Immature natural killer cell (primary cell): ENCODE results near the gene FKRP. TPM values are rescaled to one million over a fixed set of nuclear protein-coding genes. Genes with fewer than 3 reads are reported as not detected.
"Not testable (repeated sequence)": the region's sequence is repeated elsewhere in the genome, so short reads cannot be mapped to it uniquely, and the experiment has no call there.

Source experiments
- DNase-seq, 3 donors: peaks; one replicate each; pipeline ENCODE4 v3.0.0; 2022; ENCODE audit warnings: mixed read lengths in 1 of 3
- H3K27ac Mint-ChIP-seq, 6 donors: one replicate each; pipeline ENCODE4 v1.8.0; 2020; ENCODE audit warnings: mixed read lengths in 6 of 6, mild to moderate bottlenecking in 5 of 6, inconsistent platforms in 4 of 6, moderate library complexity in 3 of 6
- H3K27me3 Mint-ChIP-seq, 3 donors: one replicate each; pipeline ENCODE4 v1.8.0; 2020 to 2021; ENCODE audit warnings: low read depth in 3 of 3, mild to moderate bottlenecking in 3 of 3, mixed read lengths in 3 of 3, moderate library complexity in 3 of 3, inconsistent platforms in 1 of 3
- H3K36me3 Mint-ChIP-seq, 3 donors: one replicate each; pipeline ENCODE4 v1.8.0; 2020; ENCODE audit warnings: mixed read lengths in 3 of 3, inconsistent platforms in 2 of 3, mild to moderate bottlenecking in 2 of 3
- H3K4me1 Mint-ChIP-seq, 2 donors: one replicate each; pipeline ENCODE4 v1.8.0; 2020; ENCODE audit warnings: inconsistent platforms in 2 of 2, mild to moderate bottlenecking in 2 of 2, mixed read lengths in 2 of 2, moderate library complexity in 1 of 2
- H3K4me3 Mint-ChIP-seq, 5 donors: one replicate each; pipeline ENCODE4 v1.8.0; 2020; ENCODE audit warnings: mild to moderate bottlenecking in 5 of 5, mixed read lengths in 5 of 5, inconsistent platforms in 3 of 5, moderate library complexity in 3 of 5
- H3K9me3 Mint-ChIP-seq, 6 donors: one replicate each; pipeline ENCODE4 v1.8.0; 2020; ENCODE audit warnings: mild to moderate bottlenecking in 6 of 6, mixed read lengths in 6 of 6, inconsistent platforms in 4 of 6, moderate library complexity in 3 of 6
- polyA plus RNA-seq, 3 donors: library from polyadenylated mRNA; unstranded; fragments of 300-500 nt; fragmentation: Illumina TruSeq; gene quantifications; one replicate each; pipeline ENCODE4 v1.2.3, GENCODE V29; 2021

FKRP gene
- 1 to 10 TPM in 2 of 3 donors, not detected in 1; 2.2 to 5.4 TPM for polyA plus RNA-seq

- H3K9me3 Mint-ChIP-seq: no peaks in the 10 kb centered on the region
These were observed at the start of gene FKRP for GRCh38 chr19:46745521-46746280. TSS of gene FKRP (plus strand) at chr19:46746057. CDS start at chr19:46755451, 9,394 bp downstream.

GRCh38 chr19:46696866-46697203, 49.0 kb upstream of the FKRP start:
- no peaks in the 10 kb centered on the region for H3K4me1 Mint-ChIP-seq
- peaks cover 0 to 7% (median 3%) of the 10 kb centered on the region in 3 donors for H3K27me3 Mint-ChIP-seq
- H3K27ac Mint-ChIP-seq: no peak overlapping the region
- no peak for DNase-seq
- peaks cover 21 to 51% (median 26%) of the 10 kb centered on the region in 3 donors for H3K36me3 Mint-ChIP-seq
- no peaks in the 10 kb centered on the region for H3K9me3 Mint-ChIP-seq
- no peak overlapping the region for H3K4me3 Mint-ChIP-seq

More at GRCh38 chr19:46745521-46746280, at the start of gene FKRP:
- Mint-ChIP-seq H3K4me3 (peak within 1 kb of the TSS; percentile 84 to 92 (median 89)), H3K36me3 (peaks cover 0 to 2% (median 2%) of the 10 kb centered on the region in 3 donors), H3K27me3 (peaks cover 9 to 21% (median 13%) of the 10 kb centered on the region in 3 donors), H3K27ac (peak within 1 kb of the TSS; percentile 43 to 91 (median 84)), H3K4me1 (peaks cover 45 to 50% of the 10 kb centered on the region in 2 donors)
- DNase-seq: peak; percentile 30 to 35 (median 34)

- H3K27ac Mint-ChIP-seq: no peak overlapping the region
- DNase-seq: no peak
- no peak overlapping the region for H3K4me3 Mint-ChIP-seq
- H3K4me1 Mint-ChIP-seq: no peaks in the 10 kb centered on the region
- H3K36me3 Mint-ChIP-seq: peaks cover 21 to 50% (median 23%) of the 10 kb centered on the region in 3 donors
- peaks cover 0 to 7% (median 3%) of the 10 kb centered on the region in 3 donors for H3K27me3 Mint-ChIP-seq
- no peaks in the 10 kb centered on the region for H3K9me3 Mint-ChIP-seq
These were observed 48.5 kb upstream of the FKRP start for GRCh38 chr19:46697204-46697960.

- Mint-ChIP-seq H3K9me3 (no peaks in the 10 kb centered on the region), H3K27me3 (peaks cover 0 to 5% (median 3%) of the 10 kb centered on the region in 3 donors), H3K27ac (no peak overlapping the region), H3K36me3 (peaks cover 14 to 38% (median 15%) of the 10 kb centered on the region in 3 donors), H3K4me3 (no peak overlapping the region), H3K4me1 (no peaks in the 10 kb centered on the region)
- DNase-seq: no peak
These were observed 47.2 kb upstream of the FKRP start for GRCh38 chr19:46698395-46699321.

GRCh38 chr19:46700704-46701103, 45.2 kb upstream of the FKRP start:
- Mint-ChIP-seq H3K36me3 (peaks cover 10 to 35% (median 12%) of the 10 kb centered on the region in 3 donors), H3K27ac (no peak overlapping the region), H3K4me1 (peaks cover 8 to 9% of the 10 kb centered on the region in 2 donors), H3K27me3 (peaks cover 4 to 5% (median 4%) of the 10 kb centered on the region in 3 donors), H3K9me3 (no peaks in the 10 kb centered on the region), H3K4me3 (no peak overlapping the region)
- DNase-seq: no peak

- DNase-seq: peak; percentile 73 to 79 (median 75)
- Mint-ChIP-seq H3K27ac (peak overlapping the region in 5 of 6 donors; percentile 51 to 89 (median 83)), H3K4me3 (no peak overlapping the region), H3K4me1 (peaks cover 9 to 15% of the 10 kb centered on the region in 2 donors), H3K27me3 (peaks cover 3 to 4% (median 4%) of the 10 kb centered on the region in 3 donors), H3K9me3 (no peaks in the 10 kb centered on the region), H3K36me3 (peaks cover 3 to 33% (median 13%) of the 10 kb centered on the region in 3 donors)
These were observed 41.3 kb upstream of the FKRP start for GRCh38 chr19:46704379-46705076.

GRCh38 chr19:46710687-46711086, 35.2 kb upstream of the FKRP start:
- peak overlapping the region in 2 of 6 donors; percentile 64 to 73 for H3K27ac Mint-ChIP-seq
- no peak for DNase-seq
- H3K9me3 Mint-ChIP-seq: no peaks in the 10 kb centered on the region
- H3K27me3 Mint-ChIP-seq: peaks cover 0 to 6% (median 2%) of the 10 kb centered on the region in 3 donors
- no peak overlapping the region for H3K4me3 Mint-ChIP-seq
- peaks cover 29 to 41% of the 10 kb centered on the region in 2 donors for H3K4me1 Mint-ChIP-seq
- peaks cover 0 to 17% (median 7%) of the 10 kb centered on the region in 3 donors for H3K36me3 Mint-ChIP-seq

GRCh38 chr19:46712768-46713338, 33.0 kb upstream of the FKRP start:
- H3K36me3 Mint-ChIP-seq, DNase-seq, H3K27me3 Mint-ChIP-seq, H3K9me3 Mint-ChIP-seq: not testable (repeated sequence)
- Mint-ChIP-seq H3K4me3 (peak overlapping the region; percentile 94 to 96 (median 95)), H3K27ac (peak overlapping the region; percentile 55 to 98 (median 96)), H3K4me1 (peaks cover 35 to 41% of the 10 kb centered on the region in 2 donors)

GRCh38 chr19:46713781-46714443, 31.9 kb upstream of the FKRP start:
- peaks cover 46 to 51% of the 10 kb centered on the region in 2 donors for H3K4me1 Mint-ChIP-seq
- peak overlapping the region; percentile 94 to 96 (median 95) for H3K4me3 Mint-ChIP-seq
- peaks cover 3 to 11% (median 6%) of the 10 kb centered on the region in 3 donors for H3K27me3 Mint-ChIP-seq
- no peaks in the 10 kb centered on the region for H3K9me3 Mint-ChIP-seq
- H3K36me3 Mint-ChIP-seq: peaks cover 0 to 4% (median 0%) of the 10 kb centered on the region in 3 donors
- DNase-seq: peak; percentile 73 to 81 (median 77)
- peak overlapping the region; percentile 93 to 98 (median 98) for H3K27ac Mint-ChIP-seq

GRCh38 chr19:46714444-46715106, 31.3 kb upstream of the FKRP start:
- Mint-ChIP-seq H3K4me1 (peaks cover 53 to 58% of the 10 kb centered on the region in 2 donors), H3K27ac (peak overlapping the region; percentile 93 to 98 (median 98)), H3K9me3 (no peaks in the 10 kb centered on the region), H3K4me3 (peak overlapping the region; percentile 94 to 96 (median 95)), H3K27me3 (peaks cover 5 to 11% (median 6%) of the 10 kb centered on the region in 3 donors), H3K36me3 (peaks cover 0 to 4% (median 4%) of the 10 kb centered on the region in 3 donors)
- DNase-seq: peak; percentile 63 to 72 (median 65)

GRCh38 chr19:46715620-46715974, 30.3 kb upstream of the FKRP start:
- H3K36me3 Mint-ChIP-seq: peaks cover 0 to 5% (median 4%) of the 10 kb centered on the region in 3 donors
- peak overlapping the region; percentile 93 to 98 (median 98) for H3K27ac Mint-ChIP-seq
- H3K4me3 Mint-ChIP-seq: peak overlapping the region; percentile 94 to 96 (median 95)
- no peak for DNase-seq
- H3K27me3 Mint-ChIP-seq: peaks cover 5 to 11% (median 6%) of the 10 kb centered on the region in 3 donors
- H3K9me3 Mint-ChIP-seq: no peaks in the 10 kb centered on the region
- H3K4me1 Mint-ChIP-seq: peaks cover 56 to 60% of the 10 kb centered on the region in 2 donors
